ENCODE results near the gene NUP58. TPM values are rescaled to one million over a fixed set of nuclear protein-coding genes. Genes with fewer than 3 reads are reported as not detected.

The NUP58 gene
- total RNA-seq, 4 donors from 2014 or later, result 28.1 to 43.9 (median 37.3) TPM

DNA sequence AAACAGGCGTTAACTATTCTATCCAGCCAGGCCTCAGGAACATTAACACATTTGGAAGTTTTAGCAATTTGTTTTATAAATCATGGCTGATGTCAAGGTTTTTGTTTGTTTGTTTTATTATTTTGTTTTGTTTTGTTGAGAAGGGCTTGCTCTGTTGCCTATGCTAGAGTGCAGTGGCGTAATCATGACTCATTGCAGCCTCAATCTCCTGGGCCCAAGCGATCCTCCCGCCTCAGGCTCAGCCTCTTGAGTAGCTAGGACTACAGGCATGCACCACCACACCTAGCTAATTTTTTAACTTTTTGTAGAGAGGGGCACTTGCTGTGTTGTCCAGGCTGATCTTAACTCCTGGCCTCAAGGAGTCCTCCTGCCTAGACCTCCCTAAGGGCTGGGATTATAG lies 28.3 kb downstream of the NUP58 start:
- TF ChIP-seq POLR2A (IDR thresholded peaks at IDR 0.05), result no peak
- TF ChIP-seq, protein P1, sequence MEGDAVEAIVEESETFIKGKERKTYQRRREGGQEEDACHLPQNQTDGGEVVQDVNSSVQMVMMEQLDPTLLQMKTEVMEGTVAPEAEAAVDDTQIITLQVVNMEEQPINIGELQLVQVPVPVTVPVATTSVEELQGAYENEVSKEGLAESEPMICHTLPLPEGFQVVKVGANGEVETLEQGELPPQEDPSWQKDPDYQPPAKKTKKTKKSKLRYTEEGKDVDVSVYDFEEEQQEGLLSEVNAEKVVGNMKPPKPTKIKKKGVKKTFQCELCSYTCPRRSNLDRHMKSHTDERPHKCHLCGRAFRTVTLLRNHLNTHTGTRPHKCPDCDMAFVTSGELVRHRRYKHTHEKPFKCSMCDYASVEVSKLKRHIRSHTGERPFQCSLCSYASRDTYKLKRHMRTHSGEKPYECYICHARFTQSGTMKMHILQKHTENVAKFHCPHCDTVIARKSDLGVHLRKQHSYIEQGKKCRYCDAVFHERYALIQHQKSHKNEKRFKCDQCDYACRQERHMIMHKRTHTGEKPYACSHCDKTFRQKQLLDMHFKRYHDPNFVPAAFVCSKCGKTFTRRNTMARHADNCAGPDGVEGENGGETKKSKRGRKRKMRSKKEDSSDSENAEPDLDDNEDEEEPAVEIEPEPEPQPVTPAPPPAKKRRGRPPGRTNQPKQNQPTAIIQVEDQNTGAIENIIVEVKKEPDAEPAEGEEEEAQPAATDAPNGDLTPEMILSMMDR (IDR thresholded peaks at IDR 0.05), result no peak
- TF ChIP-seq EP300 (IDR thresholded peaks at IDR 0.05), result no peak
- no peak for TF ChIP-seq POLR2AphosphoS5 (IDR thresholded peaks at IDR 0.05)
- no peaks in the 10 kb centered on the region for H3K4me1 ChIP-seq
- ATAC-seq, result no peak
- H3K36me3 ChIP-seq, result peaks cover 8 to 88% of the 10 kb centered on the region in 2 donors
- no peak overlapping the region for H3K27ac ChIP-seq
- WGBS, 2 donors (ENCODE audit: low coverage in 1 of 2), result 95 to 100% methylated on average over 1 to 4 of the region's 4 CpGs
- H3K27me3 ChIP-seq, result no peaks in the 10 kb centered on the region
- no peak overlapping the region for H3K4me3 ChIP-seq
- no peaks in the 10 kb centered on the region for H3K9me3 ChIP-seq

DNA sequence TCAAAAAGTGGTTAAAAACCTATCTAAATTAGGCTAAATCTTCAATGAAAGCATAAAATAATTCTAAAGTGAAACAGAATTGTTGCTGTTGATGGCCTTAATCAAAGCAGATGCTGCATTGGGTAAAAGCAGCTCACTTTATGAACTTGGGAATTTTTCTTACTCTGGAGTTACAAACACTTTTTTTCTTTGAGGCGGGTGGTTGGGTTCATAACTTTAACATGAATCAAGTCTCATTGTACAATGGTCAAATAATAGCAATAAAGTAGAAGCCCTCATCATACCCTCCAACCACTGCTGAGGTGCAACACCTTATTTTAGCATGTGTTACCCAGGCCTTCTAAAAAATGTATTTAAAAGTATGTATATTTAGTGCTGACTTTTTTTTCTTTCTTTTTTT lies 29.1 kb downstream of the NUP58 start:
- no peak overlapping the region for H3K4me3 ChIP-seq
- H3K36me3 ChIP-seq, result peaks cover 8 to 80% of the 10 kb centered on the region in 2 donors
- ATAC-seq, result no peak
- TF ChIP-seq EP300 (IDR thresholded peaks at IDR 0.05) (no peak), POLR2A (IDR thresholded peaks at IDR 0.05) (no peak), POLR2AphosphoS5 (IDR thresholded peaks at IDR 0.05) (no peak)
- TF ChIP-seq, protein P1 (IDR thresholded peaks at IDR 0.05), result no peak
- H3K27ac ChIP-seq, result no peak overlapping the region
- 67 to 78% methylated on average over 1 of the region's 1 CpG for WGBS, 2 donors (ENCODE audit: low coverage in 1 of 2)
- H3K27me3 ChIP-seq, result no peaks in the 10 kb centered on the region
- no peaks in the 10 kb centered on the region for H3K9me3 ChIP-seq
- no peaks in the 10 kb centered on the region for H3K4me1 ChIP-seq

DNA sequence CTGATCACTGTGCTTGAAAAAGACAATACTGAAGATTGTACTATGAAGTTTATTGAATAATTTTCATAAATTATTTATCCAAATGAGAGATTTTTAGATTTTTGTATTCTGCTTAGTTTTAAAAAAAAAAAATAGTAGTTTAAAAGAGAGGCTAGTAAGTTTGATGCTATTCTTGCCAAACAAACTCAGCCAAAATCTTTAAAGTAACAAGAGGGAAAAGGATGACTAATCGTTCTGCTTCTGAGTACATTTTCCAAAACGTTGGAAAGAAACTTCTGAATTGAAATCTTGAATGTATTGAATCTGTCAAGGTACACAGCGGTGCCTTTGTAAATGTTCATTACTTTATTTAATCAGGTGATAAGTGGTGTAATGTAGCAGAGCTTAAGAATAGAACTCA lies 34.4 kb downstream of the NUP58 start:
- TF ChIP-seq POLR2A (IDR thresholded peaks at IDR 0.05), result no peak
- TF ChIP-seq, protein P1 (IDR thresholded peaks at IDR 0.05), result no peak
- no peak for TF ChIP-seq EP300 (IDR thresholded peaks at IDR 0.05)
- no peak for TF ChIP-seq POLR2AphosphoS5 (IDR thresholded peaks at IDR 0.05)
- Histone ChIP-seq H3K27me3 (no peaks in the 10 kb centered on the region), H3K4me3 (no peak overlapping the region), H3K4me1 (peaks cover 0 to 5% (median 0%) of the 10 kb centered on the region in 3 donors), H3K9me3 (no peaks in the 10 kb centered on the region), H3K36me3 (peaks cover 0 to 67% of the 10 kb centered on the region in 2 donors), H3K27ac (no peak overlapping the region)
- WGBS, 2 donors (ENCODE audit: low coverage in 1 of 2), result 27 to 35% methylated on average over 3 of the region's 3 CpGs
- no peak for ATAC-seq

- Histone ChIP-seq H3K4me1 (no peaks in the 10 kb centered on the region), H3K27me3 (no peaks in the 10 kb centered on the region), H3K4me3 (no peak overlapping the region), H3K27ac (no peak overlapping the region), H3K36me3 (peaks cover 0 to 14% of the 10 kb centered on the region in 2 donors), H3K9me3 (no peaks in the 10 kb centered on the region)
- ATAC-seq, result no peak
- WGBS, 2 donors (ENCODE audit: low coverage in 1 of 2), result 82 to 90% methylated on average over 1 of the region's 2 CpGs
- TF ChIP-seq, protein P1 (IDR thresholded peaks at IDR 0.05), result no peak
- TF ChIP-seq POLR2AphosphoS5 (IDR thresholded peaks at IDR 0.05), result no peak
Measured at GRCh38 chr13:25345576-25345975, 44.2 kb downstream of the NUP58 start.

GRCh38 chr13:25347151-25347550 lies 45.7 kb downstream of the NUP58 start:
- H3K9me3 ChIP-seq, result no peaks in the 10 kb centered on the region
- TF ChIP-seq, protein P1 (IDR thresholded peaks at IDR 0.05), result no peak
- TF ChIP-seq EP300 (IDR thresholded peaks at IDR 0.05), result no peak
- H3K27me3 ChIP-seq, result no peaks in the 10 kb centered on the region
- no peak for ATAC-seq
- no peak overlapping the region for H3K4me3 ChIP-seq
- H3K36me3 ChIP-seq, result no peaks in the 10 kb centered on the region
- WGBS, 2 donors (ENCODE audit: low coverage in 1 of 2), result 67 to 70% methylated on average over 2 of the region's 2 CpGs
- H3K27ac ChIP-seq, result no peak overlapping the region
- no peaks in the 10 kb centered on the region for H3K4me1 ChIP-seq

All from gastroesophageal sphincter (tissue), 4 donors.